GM12892 (cell line): ENCODE measurements around the gene EHD2.

Source experiments
- POLR2A ChIP-seq: IDR thresholded peaks from 2 replicates; pipeline ENCODE4 v1.6.1; 2011; ENCODE audit warnings: low read depth, low read length, control low read depth
- TAF1 ChIP-seq: IDR thresholded peaks from 2 replicates; pipeline ENCODE4 v1.6.1; 2011; ENCODE audit warnings: low read depth, mild to moderate bottlenecking, control low read depth, low read length, borderline replicate concordance

DNA sequence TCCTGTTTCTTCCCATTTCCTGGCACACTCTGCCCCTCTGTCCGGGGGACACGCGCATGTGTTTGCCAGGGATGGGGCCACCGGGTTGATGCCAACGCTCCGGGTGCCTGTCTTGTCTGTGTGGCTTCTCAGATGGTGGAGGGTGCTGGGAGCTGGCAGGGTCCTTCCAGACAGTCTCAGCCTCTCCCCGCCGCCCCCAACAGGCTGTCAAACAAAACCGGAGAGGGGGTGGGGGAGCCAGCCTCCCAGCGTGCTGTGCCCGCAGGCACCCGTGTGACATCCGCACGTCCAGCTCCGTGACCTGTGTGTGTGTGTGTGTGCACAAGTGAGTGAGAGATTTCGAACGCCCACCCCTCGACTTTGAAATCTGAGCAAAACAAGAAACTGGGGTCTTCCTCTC is 10.6 kb upstream of the EHD2 start:
- TF ChIP-seq POLR2A (no peak), TAF1 (no peak)
